Endothelial cell of umbilical vein (primary cell): ENCODE measurements around the gene OTOGL.

Experiments
- EZH2 ChIP-seq: IDR thresholded peaks from 2 replicates; pipeline ENCODE4 v1.6.1; 2012; ENCODE audit warnings: borderline replicate concordance, low read depth, mild to moderate bottlenecking, moderate library complexity, low read length, inconsistent platforms; ENCODE audit not compliant: severe bottlenecking
- FOS ChIP-seq: IDR thresholded peaks from 2 replicates; pipeline ENCODE4 v1.6.1; 2011; ENCODE audit warnings: mild to moderate bottlenecking, low read length, moderate library complexity, borderline replicate concordance; ENCODE audit not compliant: insufficient read depth
- GATA2 ChIP-seq: IDR thresholded peaks from 2 replicates; pipeline ENCODE4 v1.7.0; 2011; ENCODE audit warnings: low read depth, mild to moderate bottlenecking, moderate library complexity, mixed read lengths, low read length; ENCODE audit not compliant: insufficient read length, insufficient read depth
- JUN ChIP-seq: IDR thresholded peaks from 2 replicates; pipeline ENCODE4 v1.6.1; 2011; ENCODE audit warnings: borderline replicate concordance, low read depth; ENCODE audit not compliant: insufficient read length, insufficient read depth
- MYC ChIP-seq: IDR thresholded peaks from one replicate; pipeline ENCODE4 v1.6.1; 2011; ENCODE audit warnings: mild to moderate bottlenecking, low read depth, low read length
- POLR2A ChIP-seq: IDR thresholded peaks from 2 replicates; pipeline ENCODE4 v1.6.1; 2012; ENCODE audit warnings: low read depth, mild to moderate bottlenecking, control low read depth, low read length
- POLR2AphosphoS5 ChIP-seq: IDR thresholded peaks from 2 replicates; pipeline ENCODE4 v1.6.1; 2012; ENCODE audit warnings: low read depth, mild to moderate bottlenecking, control low read depth, low read length, moderate library complexity; ENCODE audit not compliant: insufficient read depth
- TF ChIP-seq, protein P1 (sequence below), 2 donors: IDR thresholded peaks; 1 replicate in 1 of 2; 2 replicates in 1 of 2; pipeline ENCODE4 v1.5.1; 2011; ENCODE audit warnings: low read length in 2 of 2, mild to moderate bottlenecking in 2 of 2, moderate library complexity in 2 of 2, control low read depth in 1 of 2, inconsistent platforms in 1 of 2, low read depth in 1 of 2; ENCODE audit not compliant: insufficient read depth in 1 of 2; ENCODE audit errors: extremely low read depth in 1 of 2
- TF ChIP-seq, protein P2 (sequence below): IDR thresholded peaks from 2 replicates; pipeline ENCODE4 v1.6.1; 2011; ENCODE audit not compliant: insufficient read depth, insufficient read length

DNA sequence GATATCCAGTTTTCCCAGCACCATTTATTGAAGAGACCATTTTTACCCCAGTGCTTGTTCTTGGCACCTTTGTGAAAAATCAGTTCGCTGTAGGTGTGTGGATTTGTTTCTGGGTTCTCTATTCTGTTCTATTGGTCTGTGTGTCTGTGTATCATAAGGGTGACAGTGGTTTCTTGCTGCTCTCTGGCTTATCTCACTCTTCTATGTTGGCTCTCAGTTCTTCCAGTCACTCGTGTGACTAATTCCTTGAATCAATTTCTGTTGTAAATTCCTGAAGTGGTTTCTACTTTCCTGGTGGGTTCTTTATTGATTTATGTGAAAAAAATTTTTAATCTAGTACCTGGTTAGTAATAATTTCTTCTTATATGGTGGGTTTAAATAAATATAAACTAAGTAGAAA lies 58.3 kb downstream of the OTOGL start:
- TF ChIP-seq, protein P1, sequence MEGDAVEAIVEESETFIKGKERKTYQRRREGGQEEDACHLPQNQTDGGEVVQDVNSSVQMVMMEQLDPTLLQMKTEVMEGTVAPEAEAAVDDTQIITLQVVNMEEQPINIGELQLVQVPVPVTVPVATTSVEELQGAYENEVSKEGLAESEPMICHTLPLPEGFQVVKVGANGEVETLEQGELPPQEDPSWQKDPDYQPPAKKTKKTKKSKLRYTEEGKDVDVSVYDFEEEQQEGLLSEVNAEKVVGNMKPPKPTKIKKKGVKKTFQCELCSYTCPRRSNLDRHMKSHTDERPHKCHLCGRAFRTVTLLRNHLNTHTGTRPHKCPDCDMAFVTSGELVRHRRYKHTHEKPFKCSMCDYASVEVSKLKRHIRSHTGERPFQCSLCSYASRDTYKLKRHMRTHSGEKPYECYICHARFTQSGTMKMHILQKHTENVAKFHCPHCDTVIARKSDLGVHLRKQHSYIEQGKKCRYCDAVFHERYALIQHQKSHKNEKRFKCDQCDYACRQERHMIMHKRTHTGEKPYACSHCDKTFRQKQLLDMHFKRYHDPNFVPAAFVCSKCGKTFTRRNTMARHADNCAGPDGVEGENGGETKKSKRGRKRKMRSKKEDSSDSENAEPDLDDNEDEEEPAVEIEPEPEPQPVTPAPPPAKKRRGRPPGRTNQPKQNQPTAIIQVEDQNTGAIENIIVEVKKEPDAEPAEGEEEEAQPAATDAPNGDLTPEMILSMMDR (IDR thresholded peaks at IDR 0.05; ENCODE audit: extremely low read depth in 1 of 2, insufficient read depth in 1 of 2, low read depth in 1 of 2, low read length in 2 of 2): no peak
- TF ChIP-seq POLR2A (no peak), EZH2 (no peak), POLR2AphosphoS5 (no peak), JUN (no peak), GATA2 (no peak), FOS (no peak), MYC (no peak)
- TF ChIP-seq, protein P2, sequence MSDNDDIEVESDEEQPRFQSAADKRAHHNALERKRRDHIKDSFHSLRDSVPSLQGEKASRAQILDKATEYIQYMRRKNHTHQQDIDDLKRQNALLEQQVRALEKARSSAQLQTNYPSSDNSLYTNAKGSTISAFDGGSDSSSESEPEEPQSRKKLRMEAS: no peak
